HCT116 (cell line): ENCODE data around the gene SSUH2. TPM values are rescaled to one million over a fixed set of nuclear protein-coding genes. Genes with fewer than 3 reads are reported as not detected.

Source experiments
- ATAC-seq: fragments of 200-7000 bp; cut with Tn5 transposase; 2 replicates; pipeline ENCODE4 v1.9.1; 2020; ENCODE audit warnings: mild to moderate bottlenecking, moderate library complexity
- BruUV-seq: library from RNA; stranded (reverse); fragments of 400-500 nt; replicated peaks from 2 replicates; lab custom pipeline; 2021; lab: Mats Ljungman, UMichigan
- CTCF ChIA-PET: fragments of 300-600 bp; sonication (Branson Sonifier 250); formaldehyde crosslinking; loops from one replicate; lab custom pipeline; 2021; ENCODE audit warnings: antibody characterized with exemption; lab: Charles Lee
- POLR2A ChIA-PET: fragments of 300-600, 350-600 bp; sonication (Branson Sonifier 250); formaldehyde crosslinking; loops from one replicate; lab custom pipeline; 2021; ENCODE audit warnings: antibody characterized with exemption; lab: Charles Lee
- RAD21 ChIA-PET, 2 experiments: fragments of 300-600 bp; sonication (Branson Sonifier 250); formaldehyde crosslinking; loops; one replicate each; lab custom pipeline; 2023; ENCODE audit warnings: low total read pairs in 2 of 2; ENCODE audit not compliant: uncharacterized antibody in 2 of 2, unreplicated experiment in 2 of 2, low non-redundant PET in 1 of 2; lab: Charles Lee
- DNase-seq: peaks from one replicate; pipeline ENCODE4 v3.0.0-alpha.2; 2010; ENCODE audit warnings: low read depth, low spot score
- H2AFZ ChIP-seq: fragments of 200-600 bp; shearing (Covaris generic), sonication (generic); 2 replicates; pipeline ENCODE4 v1.6.1; 2017; ENCODE audit warnings: low read depth, mixed run types, mixed read lengths, antibody characterized with exemption, low read length; ENCODE audit not compliant: poor library complexity, severe bottlenecking
- H3K27ac ChIP-seq: 2 replicates; pipeline ENCODE4 v1.5.1; 2012; ENCODE audit warnings: low read depth, low read length
- H3K27me3 ChIP-seq: fragments of 200-600 bp; sonication (generic); 2 replicates; pipeline ENCODE4 v1.6.1; 2016; ENCODE audit warnings: mixed run types, low read length, mixed read lengths; ENCODE audit not compliant: insufficient read depth
- H3K36me3 ChIP-seq, 2 experiments: fragments of 200-500 bp in 1 of 2; fragments of 200-600 bp in 1 of 2; sonication (Bioruptor generic) in 1 of 2; sonication (generic) in 1 of 2; 2 replicates each; pipeline versions ENCODE4 v1.5.1 to v1.6.1; 2014 to 2016; ENCODE audit warnings: low read length in 2 of 2, inconsistent platforms in 1 of 2, mixed read lengths in 1 of 2, mixed run types in 1 of 2; ENCODE audit not compliant: insufficient read depth in 2 of 2, control insufficient read depth in 1 of 2
- H3K4me1 ChIP-seq, 2 experiments: fragments of 200-600 bp in 1 of 2; sonication (generic) in 1 of 2; 2 replicates each; pipeline versions ENCODE4 v1.5.1 to v1.6.1; 2012 to 2017; ENCODE audit warnings: low read length in 2 of 2, inconsistent platforms in 1 of 2, mild to moderate bottlenecking in 1 of 2, mixed read lengths in 1 of 2, mixed run types in 1 of 2, moderate library complexity in 1 of 2; ENCODE audit not compliant: insufficient read depth in 2 of 2, control insufficient read depth in 1 of 2
- H3K4me2 ChIP-seq: fragments of 200-600 bp; sonication (generic); 2 replicates; pipeline ENCODE4 v1.6.1; 2017; ENCODE audit warnings: mixed run types, low read length, mixed read lengths
- H3K4me3 ChIP-seq, 2 experiments: fragments of 200-600 bp in 1 of 2; sonication (generic) in 1 of 2; replicated peaks in 1 of 2; 2 replicates each; pipeline ENCODE4 v1.5.1; 2011 to 2016; ENCODE audit warnings: low read length in 2 of 2, control low read depth in 1 of 2, low read depth in 1 of 2, mild to moderate bottlenecking in 1 of 2, mixed read lengths in 1 of 2, mixed run types in 1 of 2
- H3K79me2 ChIP-seq: fragments of 200-600 bp; sonication (generic); 2 replicates; pipeline ENCODE4 v1.6.1; 2017; ENCODE audit warnings: mild to moderate bottlenecking, mixed run types, low read length, moderate library complexity, mixed read lengths; ENCODE audit not compliant: insufficient read depth
- H3K9ac ChIP-seq: fragments of 200-600 bp; sonication (generic); 2 replicates; pipeline ENCODE4 v1.6.1; 2016; ENCODE audit warnings: low read length, mixed read lengths
- H3K9me2 ChIP-seq: fragments of 200-600 bp; sonication (generic), shearing (Covaris generic); 2 replicates; pipeline ENCODE4 v1.6.1; 2017; ENCODE audit warnings: mixed run types, mild to moderate bottlenecking, moderate library complexity; ENCODE audit not compliant: insufficient read depth
- H3K9me3 ChIP-seq, 2 experiments: fragments of 200-500 bp in 1 of 2; fragments of 200-600 bp in 1 of 2; sonication (Bioruptor generic) in 1 of 2; sonication (generic) in 1 of 2; 2 replicates each; pipeline ENCODE4 v1.6.1; 2014 to 2017; ENCODE audit warnings: low read length in 2 of 2, mixed read lengths in 2 of 2, inconsistent platforms in 1 of 2, low read depth in 1 of 2, mild to moderate bottlenecking in 1 of 2, mixed run types in 1 of 2, moderate library complexity in 1 of 2; ENCODE audit not compliant: control insufficient read depth in 1 of 2, insufficient read depth in 1 of 2
- H4K20me1 ChIP-seq: fragments of 200-600 bp; sonication (generic), shearing (Covaris generic); 2 replicates; pipeline ENCODE4 v1.6.1; 2017; ENCODE audit warnings: mixed run types, mild to moderate bottlenecking, moderate library complexity; ENCODE audit not compliant: insufficient read depth
- ATF3 ChIP-seq: IDR thresholded peaks from 2 replicates; pipeline ENCODE4 v1.6.1; 2012
- CBX3 ChIP-seq: IDR thresholded peaks from 2 replicates; pipeline ENCODE4 v1.6.1; 2012; ENCODE audit warnings: low read depth
- CTCF ChIP-seq, 3 experiments: fragments of 200-600 bp in 1 of 3; sonication (generic) in 1 of 3; IDR thresholded peaks in 2 of 3; conservative IDR thresholded peaks in 1 of 3; 2 replicates each; pipeline ENCODE4 v1.5.1; 2012 to 2017; ENCODE audit warnings: low read depth in 2 of 3, low read length in 2 of 3, antibody characterized with exemption in 1 of 3, borderline replicate concordance in 1 of 3, control low read depth in 1 of 3, mild to moderate bottlenecking in 1 of 3, mixed read lengths in 1 of 3, mixed run types in 1 of 3, moderate library complexity in 1 of 3; ENCODE audit not compliant: insufficient read depth in 1 of 3
- ELF1 ChIP-seq: IDR thresholded peaks from 2 replicates; pipeline ENCODE4 v1.6.1; 2012; ENCODE audit warnings: low read depth, borderline replicate concordance
- EZH2 ChIP-seq: fragments of 200-600 bp; sonication (generic); IDR thresholded peaks from 2 replicates; pipeline ENCODE4 v1.6.1; 2017; ENCODE audit warnings: antibody characterized with exemption, mixed run types
- EZH2phosphoT487 ChIP-seq: fragments of 200-600 bp; IDR thresholded peaks from 2 replicates; pipeline ENCODE4 v1.6.1; 2018; ENCODE audit warnings: antibody characterized with exemption, borderline replicate concordance
- FOSL1 ChIP-seq: IDR thresholded peaks from 2 replicates; pipeline ENCODE4 v1.6.1; 2012; ENCODE audit warnings: low read depth
- JUND ChIP-seq: IDR thresholded peaks from 2 replicates; pipeline ENCODE4 v1.6.1; 2012
- MAX ChIP-seq: IDR thresholded peaks from 2 replicates; pipeline ENCODE4 v1.6.1; 2012
- POLR2A ChIP-seq: IDR thresholded peaks from 2 replicates; pipeline ENCODE4 v1.7.0; 2011; ENCODE audit warnings: borderline replicate concordance; ENCODE audit not compliant: insufficient read depth, insufficient read length; ENCODE audit errors: extremely low read depth
- SIN3A ChIP-seq: IDR thresholded peaks from 2 replicates; pipeline ENCODE4 v1.6.1; 2012; ENCODE audit warnings: low read depth
- SRF ChIP-seq: IDR thresholded peaks from 2 replicates; pipeline ENCODE4 v1.6.1; 2012; ENCODE audit warnings: low read depth
- TCF7L2 ChIP-seq: IDR thresholded peaks from 2 replicates; pipeline ENCODE4 v1.7.0; 2011; ENCODE audit warnings: borderline replicate concordance, inconsistent platforms; ENCODE audit not compliant: insufficient read depth, insufficient read length; ENCODE audit errors: extremely low read depth
- YY1 ChIP-seq: IDR thresholded peaks from 2 replicates; pipeline ENCODE4 v1.6.1; 2011; ENCODE audit warnings: low read length, low read depth, moderate library complexity, mild to moderate bottlenecking; ENCODE audit not compliant: insufficient replicate concordance; ENCODE audit errors: extremely low read depth
- ZNF274 ChIP-seq: fragments of 200-500 bp; sonication (Bioruptor generic); IDR thresholded peaks from 2 replicates; pipeline ENCODE4 v1.6.1; 2014; ENCODE audit warnings: mild to moderate bottlenecking, low read depth, low read length, inconsistent platforms
- intact Hi-C: fragments of 100-400 bp; cut with micrococcal nuclease; formaldehyde crosslinking; loops from 2 replicates; pipeline ENCODE4 v1.10.0; 2022
- total RNA-seq: library from RNA; stranded (reverse); gene quantifications from one replicate; pipeline ENCODE4 v1.2.1, GENCODE V29; 2021; ENCODE audit not compliant: unreplicated experiment
- TF ChIP-seq, protein P1 (sequence below): IDR thresholded peaks from 2 replicates; pipeline ENCODE4 v1.6.1; 2012; ENCODE audit warnings: low read depth

Gene SSUH2
- total RNA-seq, 1 experiment from 2014 or later, result 0.76 TPM

- H3K9me3 ChIP-seq, result no peaks in the 10 kb centered on the region
- ATAC-seq (no peak), DNase-seq (no peak)
- no peak overlapping the region for H3K4me3 ChIP-seq
- H3K27me3 ChIP-seq, result no peaks in the 10 kb centered on the region
- intact Hi-C loops, result no loop called here
- no peaks in the 10 kb centered on the region for H3K36me3 ChIP-seq
- TF ChIP-seq POLR2A (no peak), YY1 (no peak), ATF3 (no peak), ZNF274 (no peak), FOSL1 (no peak), EZH2 (no peak), EZH2phosphoT487 (no peak), SRF (no peak), CTCF (IDR thresholded peaks at IDR 0.05 in 2 of 3, conservative IDR thresholded peaks at IDR 0.05 in 1 of 3; ENCODE audit: borderline replicate concordance in 1 of 3, insufficient read depth in 1 of 3, low read depth in 2 of 3, low read length in 2 of 3) (no peak), JUND (no peak), CBX3 (no peak), MAX (no peak), TCF7L2 (no peak), ELF1 (no peak), SIN3A (no peak)
- TF ChIP-seq, protein P1, sequence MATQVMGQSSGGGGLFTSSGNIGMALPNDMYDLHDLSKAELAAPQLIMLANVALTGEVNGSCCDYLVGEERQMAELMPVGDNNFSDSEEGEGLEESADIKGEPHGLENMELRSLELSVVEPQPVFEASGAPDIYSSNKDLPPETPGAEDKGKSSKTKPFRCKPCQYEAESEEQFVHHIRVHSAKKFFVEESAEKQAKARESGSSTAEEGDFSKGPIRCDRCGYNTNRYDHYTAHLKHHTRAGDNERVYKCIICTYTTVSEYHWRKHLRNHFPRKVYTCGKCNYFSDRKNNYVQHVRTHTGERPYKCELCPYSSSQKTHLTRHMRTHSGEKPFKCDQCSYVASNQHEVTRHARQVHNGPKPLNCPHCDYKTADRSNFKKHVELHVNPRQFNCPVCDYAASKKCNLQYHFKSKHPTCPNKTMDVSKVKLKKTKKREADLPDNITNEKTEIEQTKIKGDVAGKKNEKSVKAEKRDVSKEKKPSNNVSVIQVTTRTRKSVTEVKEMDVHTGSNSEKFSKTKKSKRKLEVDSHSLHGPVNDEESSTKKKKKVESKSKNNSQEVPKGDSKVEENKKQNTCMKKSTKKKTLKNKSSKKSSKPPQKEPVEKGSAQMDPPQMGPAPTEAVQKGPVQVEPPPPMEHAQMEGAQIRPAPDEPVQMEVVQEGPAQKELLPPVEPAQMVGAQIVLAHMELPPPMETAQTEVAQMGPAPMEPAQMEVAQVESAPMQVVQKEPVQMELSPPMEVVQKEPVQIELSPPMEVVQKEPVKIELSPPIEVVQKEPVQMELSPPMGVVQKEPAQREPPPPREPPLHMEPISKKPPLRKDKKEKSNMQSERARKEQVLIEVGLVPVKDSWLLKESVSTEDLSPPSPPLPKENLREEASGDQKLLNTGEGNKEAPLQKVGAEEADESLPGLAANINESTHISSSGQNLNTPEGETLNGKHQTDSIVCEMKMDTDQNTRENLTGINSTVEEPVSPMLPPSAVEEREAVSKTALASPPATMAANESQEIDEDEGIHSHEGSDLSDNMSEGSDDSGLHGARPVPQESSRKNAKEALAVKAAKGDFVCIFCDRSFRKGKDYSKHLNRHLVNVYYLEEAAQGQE, result no peak
- peaks cover 18 to 36% of the 10 kb centered on the region in 2 experiments for H3K4me1 ChIP-seq
- H3K79me2 ChIP-seq, result no peaks in the 10 kb centered on the region
- H3K4me2 ChIP-seq, result no peak overlapping the region
- ChIA-PET POLR2A (no interaction called here), CTCF (no interaction called here), RAD21 (no interaction called here)
- no peak overlapping the region for H3K9ac ChIP-seq
- H4K20me1 ChIP-seq, result no peaks in the 10 kb centered on the region
- no TSS peak for BruUV-seq
- H3K27ac ChIP-seq, result no peak overlapping the region
- H3K9me2 ChIP-seq, result no peaks in the 10 kb centered on the region
- no peak overlapping the region for H2AFZ ChIP-seq
Observed at GRCh38 chr3:8656240-8656639, 11.6 kb upstream of the SSUH2 start.
